ENCODE data around the gene TCIRG1. TPM values are rescaled to one million over a fixed set of nuclear protein-coding genes. Genes with fewer than 3 reads are reported as not detected.
A peak's percentile ranks its signal among the peaks of the same experiment; 100 is the strongest.

The TCIRG1 gene
- total RNA-seq, 1 donor from 2014 or later: 10.7 TPM

GRCh38 chr11:68025047-68025446 is 13.8 kb upstream of the TCIRG1 start:
- TF ChIP-seq EZH2 (IDR thresholded peaks at IDR 0.05) (no peak), EZH2phosphoT487 (IDR thresholded peaks at IDR 0.05) (no peak)
- TF ChIP-seq, protein P1, sequence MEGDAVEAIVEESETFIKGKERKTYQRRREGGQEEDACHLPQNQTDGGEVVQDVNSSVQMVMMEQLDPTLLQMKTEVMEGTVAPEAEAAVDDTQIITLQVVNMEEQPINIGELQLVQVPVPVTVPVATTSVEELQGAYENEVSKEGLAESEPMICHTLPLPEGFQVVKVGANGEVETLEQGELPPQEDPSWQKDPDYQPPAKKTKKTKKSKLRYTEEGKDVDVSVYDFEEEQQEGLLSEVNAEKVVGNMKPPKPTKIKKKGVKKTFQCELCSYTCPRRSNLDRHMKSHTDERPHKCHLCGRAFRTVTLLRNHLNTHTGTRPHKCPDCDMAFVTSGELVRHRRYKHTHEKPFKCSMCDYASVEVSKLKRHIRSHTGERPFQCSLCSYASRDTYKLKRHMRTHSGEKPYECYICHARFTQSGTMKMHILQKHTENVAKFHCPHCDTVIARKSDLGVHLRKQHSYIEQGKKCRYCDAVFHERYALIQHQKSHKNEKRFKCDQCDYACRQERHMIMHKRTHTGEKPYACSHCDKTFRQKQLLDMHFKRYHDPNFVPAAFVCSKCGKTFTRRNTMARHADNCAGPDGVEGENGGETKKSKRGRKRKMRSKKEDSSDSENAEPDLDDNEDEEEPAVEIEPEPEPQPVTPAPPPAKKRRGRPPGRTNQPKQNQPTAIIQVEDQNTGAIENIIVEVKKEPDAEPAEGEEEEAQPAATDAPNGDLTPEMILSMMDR (IDR thresholded peaks at IDR 0.05): peak; percentile 4
- peaks cover 26% of the 10 kb centered on the region for H3K4me1 Mint-ChIP-seq
- H3K27ac Mint-ChIP-seq: no peak overlapping the region
- Histone ChIP-seq H3K79me2 (ENCODE audit: low read depth) (peaks cover 14% of the 10 kb centered on the region), H3K4me2 (no peak overlapping the region), H3K36me3 (no peaks in the 10 kb centered on the region), H3K4me3 (no peak overlapping the region), H2AFZ (replicated peaks) (no peak overlapping the region), H3K9me3 (ENCODE audit: low read depth) (no peaks in the 10 kb centered on the region), H3K27me3 (no peaks in the 10 kb centered on the region), H3K4me1 (peaks cover 15% of the 10 kb centered on the region), H3K27ac (no peak overlapping the region), H4K20me1 (ENCODE audit: low read depth) (no peaks in the 10 kb centered on the region), H3F3A (ENCODE audit: low read depth) (peaks cover 14% of the 10 kb centered on the region), H3K9ac (no peak overlapping the region)
- no peak for DNase-seq (ENCODE audit: low spot score)
- H3K4me3 Mint-ChIP-seq: no peak overlapping the region
- H3K36me3 Mint-ChIP-seq: peaks cover 17% of the 10 kb centered on the region
- H3K9me3 Mint-ChIP-seq: peaks cover 6% of the 10 kb centered on the region
- H3K27me3 Mint-ChIP-seq (ENCODE audit: insufficient read depth, low read depth): peaks cover 11% of the 10 kb centered on the region

GRCh38 chr11:68026391-68027105 is 12.3 kb upstream of the TCIRG1 start:
- H3K4me2 ChIP-seq: no peak overlapping the region
- peaks cover 11% of the 10 kb centered on the region for H3K4me1 ChIP-seq

GRCh38 chr11:68027667-68028066 is 11.2 kb upstream of the TCIRG1 start:
- DNase-seq (ENCODE audit: low spot score): no peak
- Histone ChIP-seq H3K4me2 (no peak overlapping the region), H4K20me1 (ENCODE audit: low read depth) (peaks cover 3% of the 10 kb centered on the region), H3K9me3 (ENCODE audit: low read depth) (no peaks in the 10 kb centered on the region), H3K27me3 (no peaks in the 10 kb centered on the region), H3K4me3 (no peak overlapping the region), H3K36me3 (no peaks in the 10 kb centered on the region), H3K9ac (no peak overlapping the region), H3K4me1 (peaks cover 12% of the 10 kb centered on the region), H3K27ac (no peak overlapping the region), H3K79me2 (ENCODE audit: low read depth) (peaks cover 36% of the 10 kb centered on the region), H3F3A (ENCODE audit: low read depth) (peaks cover 6% of the 10 kb centered on the region), H2AFZ (replicated peaks) (no peak overlapping the region)
- H3K4me1 Mint-ChIP-seq: peaks cover 24% of the 10 kb centered on the region
- no peak overlapping the region for H3K27ac Mint-ChIP-seq
- no peak overlapping the region for H3K4me3 Mint-ChIP-seq
- peaks cover 6% of the 10 kb centered on the region for H3K9me3 Mint-ChIP-seq
- TF ChIP-seq, protein P1 (IDR thresholded peaks at IDR 0.05): no peak
- TF ChIP-seq EZH2 (IDR thresholded peaks at IDR 0.05): no peak
- no peak for TF ChIP-seq EZH2phosphoT487 (IDR thresholded peaks at IDR 0.05)
- H3K36me3 Mint-ChIP-seq: peaks cover 20% of the 10 kb centered on the region
- peaks cover 14% of the 10 kb centered on the region for H3K27me3 Mint-ChIP-seq (ENCODE audit: insufficient read depth, low read depth)

More at GRCh38 chr11:68026391-68027105, 12.3 kb upstream of the TCIRG1 start:
- Mint-ChIP-seq H3K27ac (no peak overlapping the region), H3K4me3 (peak overlapping the region; percentile 55), H3K4me1 (peaks cover 24% of the 10 kb centered on the region), H3K9me3 (peaks cover 6% of the 10 kb centered on the region), H3K27me3 (ENCODE audit: insufficient read depth, low read depth) (peaks cover 14% of the 10 kb centered on the region), H3K36me3 (peaks cover 17% of the 10 kb centered on the region)
- Histone ChIP-seq H3K9me3 (ENCODE audit: low read depth) (no peaks in the 10 kb centered on the region), H3K27me3 (no peaks in the 10 kb centered on the region), H3K79me2 (ENCODE audit: low read depth) (peaks cover 25% of the 10 kb centered on the region), H3F3A (ENCODE audit: low read depth) (peaks cover 6% of the 10 kb centered on the region), H3K9ac (no peak overlapping the region), H3K36me3 (no peaks in the 10 kb centered on the region), H3K27ac (no peak overlapping the region), H3K4me3 (no peak overlapping the region), H4K20me1 (ENCODE audit: low read depth) (peaks cover 3% of the 10 kb centered on the region), H2AFZ (replicated peaks) (no peak overlapping the region)
- TF ChIP-seq, protein P1 (IDR thresholded peaks at IDR 0.05): no peak
- TF ChIP-seq EZH2phosphoT487 (IDR thresholded peaks at IDR 0.05) (no peak), EZH2 (IDR thresholded peaks at IDR 0.05) (no peak)
- DNase-seq (ENCODE audit: low spot score): no peak

All from neural progenitor cell (in vitro differentiated cells).